ENCODE data around the gene SLC2A1.

SLC2A1 gene

GRCh38 chr1:42979896-42980800 lies 21.5 kb upstream of the SLC2A1 start:
- peak; percentile 70 to 79 (median 75) for DNase-seq

- DNase-seq = no peak
Observed at GRCh38 chr1:42979036-42979430, 20.4 kb upstream of the SLC2A1 start.

GRCh38 chr1:42978317-42979035 lies 19.8 kb upstream of the SLC2A1 start:
- no peak for DNase-seq

GRCh38 chr1:42977653-42978052 lies 19.0 kb upstream of the SLC2A1 start:
- no peak for DNase-seq

- DNase-seq = no peak
Observed at GRCh38 chr1:42975561-42976225, 17.0 kb upstream of the SLC2A1 start.

- DNase-seq = no peak
Observed at GRCh38 chr1:42974767-42975437, 16.2 kb upstream of the SLC2A1 start.

- DNase-seq = no peak
Observed at GRCh38 chr1:42973799-42974198, 15.1 kb upstream of the SLC2A1 start.

- DNase-seq = no peak
Observed at GRCh38 chr1:42973286-42973685, 14.6 kb upstream of the SLC2A1 start.

- peak in 2 of 3 donors; percentile 40 to 56 for DNase-seq
Observed at GRCh38 chr1:42971841-42972291, 13.2 kb upstream of the SLC2A1 start.

- DNase-seq = peak in 1 of 3 donors; percentile 11
Observed at GRCh38 chr1:42970143-42970542, 11.5 kb upstream of the SLC2A1 start.

- no peak for DNase-seq
Observed at GRCh38 chr1:42968654-42969053, 10.0 kb upstream of the SLC2A1 start.

GRCh38 chr1:42966688-42967612 lies 8.3 kb upstream of the SLC2A1 start:
- DNase-seq = peak in 1 of 3 donors; percentile 29

GRCh38 chr1:42965378-42965777 lies 6.7 kb upstream of the SLC2A1 start:
- no peak for DNase-seq

- DNase-seq = no peak
Observed at GRCh38 chr1:42964044-42964812, 5.6 kb upstream of the SLC2A1 start.

GRCh38 chr1:42963378-42964043 lies 4.8 kb upstream of the SLC2A1 start:
- DNase-seq = peak; percentile 41 to 56 (median 44)

- DNase-seq = no peak
Observed at GRCh38 chr1:42962641-42963377, 4.1 kb upstream of the SLC2A1 start.

GRCh38 chr1:42961312-42962091 lies 2.8 kb upstream of the SLC2A1 start:
- no peak for DNase-seq

GRCh38 chr1:42960566-42961311 lies 2.1 kb upstream of the SLC2A1 start:
- no peak for DNase-seq

Measured in suppressor macrophage treated with lipopolysaccharide for 1 hour (primary cell).